HepG2 (cell line): ENCODE data around the gene THAP5. TPM values are rescaled to one million over a fixed set of nuclear protein-coding genes. Genes with fewer than 3 reads are reported as not detected.

Experiments
- ATAC-seq: fragments of 200-7000 bp; cut with Tn5 transposase; 3 replicates; pipeline ENCODE4 v1.9.1; 2020; ENCODE audit warnings: mild to moderate bottlenecking, moderate library complexity
- BruUV-seq: library from RNA; stranded (reverse); fragments of 400-500 nt; replicated peaks from 2 replicates; lab custom pipeline; 2021; lab: Mats Ljungman, UMichigan
- CTCF ChIA-PET: fragments of 300-600 bp; formaldehyde crosslinking; extraction: SDS; loops from one replicate; lab custom pipeline; 2021; ENCODE audit warnings: low total read pairs, inconsistent platforms, low intra/inter-chr PET ratio; lab: Yijun Ruan, JAX
- POLR2A ChIA-PET: fragments of 350-600 bp; sonication (Branson Sonifier 250); formaldehyde crosslinking; loops from one replicate; lab custom pipeline; 2020; ENCODE audit warnings: antibody characterized with exemption, inconsistent platforms; lab: Yijun Ruan, JAX
- DNase-seq: peaks from one replicate; pipeline ENCODE4 v3.0.0-alpha.2; 2015; ENCODE audit warnings: low spot score
- FAIRE-seq: peaks from 3 replicates; lab custom pipeline; 2011; peaks lifted over from hg19 to GRCh38; lab: Jason Lieb, UNC
- H2AFZ ChIP-seq: one replicate; pipeline ENCODE4 v1.6.1; 2011; ENCODE audit warnings: low read length, inconsistent platforms
- H3K27ac ChIP-seq: fragments of 300-600 bp; 3 replicates; pipeline ENCODE4 v1.8.0; 2011; ENCODE audit warnings: mixed run types, mild to moderate bottlenecking, mixed read lengths, low read length, inconsistent platforms; ENCODE audit not compliant: insufficient read depth; ENCODE audit errors: extremely low read length
- H3K27me3 ChIP-seq, 2 experiments: fragments of 200-600 bp in 1 of 2; 2 replicates in 1 of 2; 3 replicates in 1 of 2; pipeline versions ENCODE4 v1.6.0 to v1.8.0; 2011; ENCODE audit warnings: low read length in 2 of 2, mild to moderate bottlenecking in 2 of 2, moderate library complexity in 2 of 2, inconsistent platforms in 1 of 2; ENCODE audit not compliant: insufficient read depth in 2 of 2, control insufficient read depth in 1 of 2
- H3K36me3 ChIP-seq, 2 experiments: fragments of 200-600 bp in 1 of 2; replicated peaks in 1 of 2; 2 replicates in 1 of 2; 3 replicates in 1 of 2; pipeline versions ENCODE4 v1.5.1 to v1.8.0; 2011; ENCODE audit warnings: low read length in 2 of 2, inconsistent platforms in 1 of 2; ENCODE audit not compliant: insufficient read depth in 2 of 2, control insufficient read depth in 1 of 2
- H3K4me1 ChIP-seq: 2 replicates; pipeline ENCODE4 v1.5.1; 2012; ENCODE audit warnings: low read length, inconsistent platforms; ENCODE audit not compliant: insufficient read depth
- H3K4me2 ChIP-seq: 2 replicates; pipeline ENCODE4 v1.6.0; 2011; ENCODE audit warnings: low read depth, low read length, inconsistent platforms
- H3K4me3 ChIP-seq, 3 experiments: fragments of 200-600 bp in 1 of 3; sonication (generic), shearing (Covaris generic) in 1 of 3; replicated peaks in 1 of 3; 2 replicates each; pipeline ENCODE4 v1.5.1; 2011 to 2016; ENCODE audit warnings: low read length in 3 of 3, inconsistent platforms in 2 of 3, low read depth in 2 of 3, mild to moderate bottlenecking in 2 of 3, control low read depth in 1 of 3, mixed read lengths in 1 of 3; ENCODE audit not compliant: insufficient read depth in 1 of 3
- H3K79me2 ChIP-seq: one replicate; pipeline ENCODE4 v1.6.1; 2011; ENCODE audit warnings: low read length, inconsistent platforms; ENCODE audit not compliant: insufficient read depth
- H3K9ac ChIP-seq: 2 replicates; pipeline ENCODE4 v1.6.0; 2011; ENCODE audit warnings: mild to moderate bottlenecking, low read depth, low read length, inconsistent platforms; ENCODE audit not compliant: insufficient read depth
- H3K9me3 ChIP-seq: 2 replicates; pipeline ENCODE4 v1.5.1; 2012; ENCODE audit warnings: mild to moderate bottlenecking, low read length
- H4K20me1 ChIP-seq: 2 replicates; pipeline ENCODE4 v1.6.0; 2011; ENCODE audit warnings: inconsistent platforms, mild to moderate bottlenecking, low read length, moderate library complexity; ENCODE audit not compliant: insufficient read depth
- ADNP ChIP-seq: sonication (generic); formaldehyde crosslinking; IDR thresholded peaks from 2 replicates; pipeline ENCODE4 v1.4.0; 2020; ENCODE audit warnings: missing genetic modification reagents
- DBP ChIP-seq: sonication (generic); formaldehyde crosslinking; IDR thresholded peaks from 2 replicates; pipeline ENCODE4 v1.4.0; 2020; ENCODE audit warnings: missing genetic modification reagents; ENCODE audit errors: not compliant biosample characterization
- GMEB1 ChIP-seq: sonication (generic); formaldehyde crosslinking; IDR thresholded peaks from 2 replicates; pipeline ENCODE4 v1.5.1; 2020; ENCODE audit warnings: missing genetic modification reagents, mild to moderate bottlenecking, borderline replicate concordance
- JDP2 ChIP-seq: sonication (generic); formaldehyde crosslinking; IDR thresholded peaks from 2 replicates; pipeline ENCODE4 v1.8.1; 2022; ENCODE audit warnings: missing genetic modification reagents, borderline replicate concordance
- KAT7 ChIP-seq: IDR thresholded peaks from 2 replicates; pipeline ENCODE4 v1.6.1; 2018; ENCODE audit warnings: borderline replicate concordance, missing compliant biosample characterization
- NFIC ChIP-seq: IDR thresholded peaks from 2 replicates; pipeline ENCODE4 v1.6.1; 2012; ENCODE audit warnings: mild to moderate bottlenecking, low read length, inconsistent platforms
- NR0B2 ChIP-seq: sonication (generic); formaldehyde crosslinking; IDR thresholded peaks from 2 replicates; pipeline ENCODE4 v1.4.0; 2020; ENCODE audit warnings: mild to moderate bottlenecking, missing genetic modification reagents
- PAWR ChIP-seq: sonication (generic); formaldehyde crosslinking; IDR thresholded peaks from 2 replicates; pipeline ENCODE4 v1.4.0; 2020; ENCODE audit warnings: missing genetic modification reagents, mild to moderate bottlenecking, borderline replicate concordance
- TIGD3 ChIP-seq: sonication (generic); formaldehyde crosslinking; IDR thresholded peaks from 2 replicates; pipeline ENCODE4 v1.5.1; 2020; ENCODE audit warnings: mild to moderate bottlenecking, missing genetic modification reagents, borderline replicate concordance
- USF2 ChIP-seq, 2 experiments: sonication (generic) in 1 of 2; formaldehyde crosslinking in 1 of 2; IDR thresholded peaks; 2 replicates each; pipeline versions ENCODE4 v1.5.1 to v1.6.1; 2011 to 2020; ENCODE audit warnings: borderline replicate concordance in 1 of 2, low read depth in 1 of 2, low read length in 1 of 2, mild to moderate bottlenecking in 1 of 2, missing genetic modification reagents in 1 of 2, moderate library complexity in 1 of 2
- ZNF207 ChIP-seq: fragments of 450-650 bp; IDR thresholded peaks from 2 replicates; pipeline ENCODE4 v1.6.1; 2016; ENCODE audit warnings: antibody characterized with exemption, borderline replicate concordance
- ZNF281 ChIP-seq: sonication (generic); formaldehyde crosslinking; IDR thresholded peaks from 2 replicates; pipeline ENCODE4 v1.4.0; 2020; ENCODE audit warnings: missing genetic modification reagents, borderline replicate concordance
- ZNF580 ChIP-seq: IDR thresholded peaks from 2 replicates; pipeline ENCODE4 v1.6.1; 2016; ENCODE audit warnings: low read depth, borderline replicate concordance
- WGBS: methylation state at CpG from one replicate; pipeline ENCODE4 v1.1.6; 2017; ENCODE audit warnings: low lambda C conversion rate; 5-methylcytosine and 5-hydroxymethylcytosine counted together
- in situ Hi-C: cut with HindIII; loops from 2 replicates; pipeline ENCODE4 v1.10.0; 2017; ENCODE audit warnings: low pct_unique_long_range_greater_than_20kb; ENCODE audit not compliant: extremely low pct_ligation_motif_present
- intact Hi-C: fragments of 100-400 bp; cut with micrococcal nuclease; formaldehyde crosslinking; loops from one replicate; pipeline ENCODE4 v1.10.0; 2022; ENCODE audit not compliant: unreplicated experiment
- polyA plus RNA-seq, 8 experiments: library from polyadenylated mRNA; depleted of rRNA in 3 of 8; stranded (reverse) in 7 of 8; unstranded in 1 of 8; fragments of >200 nt; fragmentation: Illumina TruSeq in 4 of 8; extraction: Trizol in 4 of 8; gene quantifications; 2 replicates each; pipeline versions ENCODE4 v1.2.1 to v1.2.3, GENCODE V29; 2011 to 2016; ENCODE audit warnings: low read depth in 4 of 8, missing spikeins in 1 of 8, mixed read lengths in 1 of 8; ENCODE audit not compliant: insufficient read depth in 1 of 8
- total RNA-seq, 5 experiments: library from RNA; depleted of rRNA; stranded (reverse); fragments of >200 nt; fragmentation: Illumina TruSeq; extraction: Trizol; gene quantifications; 2 replicates each; pipeline ENCODE4 v1.2.3, GENCODE V29; 2016; ENCODE audit warnings: low read depth in 1 of 5

THAP5 gene
- total and polyA plus RNA-seq, 2 of the 13 experiments (the other 11 are each of a cell fraction or from before 2014, with no cell fraction given) = 3.6 to 11.8 TPM

- FAIRE-seq = no peak
- ChIA-PET POLR2A (no interaction called here), CTCF (no interaction called here)
- H3K36me3 ChIP-seq = no peaks in the 10 kb centered on the region
- H3K27ac ChIP-seq = no peak overlapping the region
- no peak overlapping the region for H3K9ac ChIP-seq
- peaks cover 3 to 20% of the 10 kb centered on the region in 2 experiments; a peak in 4 of 5 replicates for H3K27me3 ChIP-seq
- no peaks in the 10 kb centered on the region for H4K20me1 ChIP-seq
- H3K4me2 ChIP-seq = no peak overlapping the region
- BruUV-seq = no TSS peak
- ATAC-seq = no peak
- in situ Hi-C loops = no loop called here
- 78% methylated on average over 4 of the region's 4 CpGs for WGBS
- H3K79me2 ChIP-seq = no peaks in the 10 kb centered on the region
- no peaks in the 10 kb centered on the region for H3K9me3 ChIP-seq
- H2AFZ ChIP-seq = no peak overlapping the region
- no peak for DNase-seq
- H3K4me1 ChIP-seq = no peaks in the 10 kb centered on the region
- intact Hi-C loops = no loop called here
- no peak overlapping the region for H3K4me3 ChIP-seq
- no peak for TF ChIP-seq KAT7 (CRISPR knock-in tag)
- TF ChIP-seq ADNP (CRISPR knock-in tag) = no peak
- no peak for TF ChIP-seq ZNF207
- TF ChIP-seq ZNF580 (CRISPR knock-in tag) = no peak
- no peak for TF ChIP-seq ZNF281 (CRISPR knock-in tag)
- TF ChIP-seq TIGD3 (CRISPR knock-in tag) = no peak
- TF ChIP-seq DBP (CRISPR knock-in tag) = no peak
- TF ChIP-seq USF2 (IDR thresholded peaks at IDR 0.05; ENCODE audit: low read depth, low read length) = no peak
- no peak for TF ChIP-seq USF2 (CRISPR knock-in tag; IDR thresholded peaks at IDR 0.05; ENCODE audit: borderline replicate concordance)
- TF ChIP-seq JDP2 (CRISPR knock-in tag) = no peak
- TF ChIP-seq NR0B2 (CRISPR knock-in tag) = no peak
- no peak for TF ChIP-seq PAWR (CRISPR knock-in tag)
- TF ChIP-seq NFIC = no peak
- no peak for TF ChIP-seq GMEB1 (CRISPR knock-in tag)
These were observed 27.1 kb upstream of the THAP5 start for GRCh38 chr7:108596560-108596959.
